ENCODE results near the gene MDN1. TPM values are rescaled to one million over a fixed set of nuclear protein-coding genes. Genes with fewer than 3 reads are reported as not detected.

MDN1 gene
- total and polyA plus RNA-seq, 2 of the 4 experiments (the other 2 are of a cell fraction) = 7.7 to 26.7 TPM

- H2BK120ac ChIP-seq (ENCODE audit: low read depth, low read length) = no peak overlapping the region
- H3K4ac ChIP-seq (ENCODE audit: low read depth, low read length) = no peak overlapping the region
- dilution Hi-C loops (cut with HindIII; ENCODE audit: low sequenced_read_pairs, unreplicated experiment) = no loop called here
- BruUV-seq (replicated peaks) = no TSS peak
- H4K91ac ChIP-seq (ENCODE audit: insufficient read depth, low read depth, low read length) = no peak overlapping the region
- DNase-seq (no peak), ATAC-seq (ENCODE audit: low read depth) (no peak)
- H3K79me1 ChIP-seq (ENCODE audit: low read depth in 1 of 2, low read length in 2 of 2) = peaks cover 9 to 34% of the 10 kb centered on the region in 2 experiments
- H3K4me1 ChIP-seq (ENCODE audit: control insufficient read depth, insufficient read depth, low read length) = no peaks in the 10 kb centered on the region; the same call in 1 of the 2 replicates
- no peak overlapping the region for H3K4me2 ChIP-seq (ENCODE audit: low read depth, low read length)
- H2BK20ac ChIP-seq (ENCODE audit: low read depth, low read length) = no peak overlapping the region
- ChIA-PET POLR2A (ENCODE audit: unreplicated experiment) (no interaction called here), CTCF (no interaction called here)
- H3K23ac ChIP-seq (ENCODE audit: low read depth, low read length) = no peak overlapping the region
- WGBS, 2 experiments (ENCODE audit: extremely low coverage in 2 of 2, insufficient read length in 1 of 2) = 100% methylated on average over 5 of the region's 8 CpGs; no CpG with 5 or more reads in 1 of the 2 experiments
- H3K9me3 ChIP-seq (ENCODE audit: control insufficient read depth, insufficient read depth, low read length) = no peaks in the 10 kb centered on the region
- H3K18ac ChIP-seq (ENCODE audit: low read depth, low read length) = no peak overlapping the region
- intact Hi-C loops (cut with micrococcal nuclease) = no loop called here
- H2AFZ ChIP-seq (replicated peaks; ENCODE audit: low read length, poor library complexity) = no peak overlapping the region
- peaks cover 16% of the 10 kb centered on the region for H3K36me3 ChIP-seq (ENCODE audit: control insufficient read depth, insufficient read depth, low read length)
- H2AK5ac ChIP-seq (ENCODE audit: low read depth, low read length) = no peak overlapping the region
- TF ChIP-seq MXI1 (IDR thresholded peaks at IDR 0.05; ENCODE audit: borderline replicate concordance, low read depth, low read length) (no peak), BHLHE40 (IDR thresholded peaks at IDR 0.05; ENCODE audit: low read depth, low read length) (no peak), CHD1 (IDR thresholded peaks at IDR 0.05; ENCODE audit: low read depth, low read length) (no peak), CEBPB (IDR thresholded peaks at IDR 0.05; ENCODE audit: low read depth, low read length) (no peak), CTCF (conservative IDR thresholded peaks at IDR 0.05; ENCODE audit: low read depth, low read length) (no peak)
- no peaks in the 10 kb centered on the region for H3K27me3 ChIP-seq (ENCODE audit: control insufficient read depth, insufficient read depth, low read length)
- H4K8ac ChIP-seq (ENCODE audit: low read depth in 2 of 2, low read length in 2 of 2) = no peak overlapping the region
- no peak overlapping the region for H3K27ac ChIP-seq (ENCODE audit: insufficient read depth, low read length)
- H3K56ac ChIP-seq (ENCODE audit: extremely low read depth, insufficient read depth, low read length) = no peak overlapping the region
- no peak overlapping the region for H3K9ac ChIP-seq (ENCODE audit: low read depth, low read length)
- in situ Hi-C loops (cut with MboI; ENCODE audit: low sequenced_read_pairs) = no loop called here
- H3K14ac ChIP-seq (replicated peaks; ENCODE audit: low read depth, low read length) = no peak overlapping the region
- H4K20me1 ChIP-seq (ENCODE audit: insufficient read depth, low read length) = no peaks in the 10 kb centered on the region
- no peak overlapping the region for H3K4me3 ChIP-seq (ENCODE audit: insufficient read depth, low read depth, low read length)
- no peak overlapping the region for H4K5ac ChIP-seq (ENCODE audit: low read depth, low read length)
- H2AK9ac ChIP-seq (replicated peaks; ENCODE audit: low read depth, low read length, poor library complexity) = no peak overlapping the region
- no peak overlapping the region for H2BK5ac ChIP-seq (ENCODE audit: low read depth, low read length, poor library complexity, severe bottlenecking)
- peaks cover 4% of the 10 kb centered on the region; the same call in 1 of the 2 replicates for H3K9me1 ChIP-seq (ENCODE audit: insufficient read depth, low read length)
- H2BK15ac ChIP-seq (ENCODE audit: low read depth, low read length) = no peak overlapping the region
Observed at GRCh38 chr6:89836639-89837222, 17.1 kb upstream of the MDN1 start.
